Uterus (tissue), 2 donors: ENCODE results near the gene FAM174B.

Source experiments
- POLR2A ChIP-seq, 2 donors: fragments of 450-650 bp; IDR thresholded peaks; one replicate each; pipeline ENCODE4 v1.6.1; 2016; ENCODE audit warnings: antibody characterized with exemption in 2 of 2, mild to moderate bottlenecking in 1 of 2, moderate library complexity in 1 of 2
- TF ChIP-seq, protein P1 (sequence below), 4 experiments: fragments of 200-600 bp in 2 of 4; fragments of 450-650 bp in 2 of 4; sonication (generic) in 2 of 4; IDR thresholded peaks; one replicate each; pipeline ENCODE4 v1.5.1; 2016 to 2019; ENCODE audit warnings: antibody characterized with exemption in 4 of 4, mild to moderate bottlenecking in 2 of 4, moderate library complexity in 1 of 4

DNA sequence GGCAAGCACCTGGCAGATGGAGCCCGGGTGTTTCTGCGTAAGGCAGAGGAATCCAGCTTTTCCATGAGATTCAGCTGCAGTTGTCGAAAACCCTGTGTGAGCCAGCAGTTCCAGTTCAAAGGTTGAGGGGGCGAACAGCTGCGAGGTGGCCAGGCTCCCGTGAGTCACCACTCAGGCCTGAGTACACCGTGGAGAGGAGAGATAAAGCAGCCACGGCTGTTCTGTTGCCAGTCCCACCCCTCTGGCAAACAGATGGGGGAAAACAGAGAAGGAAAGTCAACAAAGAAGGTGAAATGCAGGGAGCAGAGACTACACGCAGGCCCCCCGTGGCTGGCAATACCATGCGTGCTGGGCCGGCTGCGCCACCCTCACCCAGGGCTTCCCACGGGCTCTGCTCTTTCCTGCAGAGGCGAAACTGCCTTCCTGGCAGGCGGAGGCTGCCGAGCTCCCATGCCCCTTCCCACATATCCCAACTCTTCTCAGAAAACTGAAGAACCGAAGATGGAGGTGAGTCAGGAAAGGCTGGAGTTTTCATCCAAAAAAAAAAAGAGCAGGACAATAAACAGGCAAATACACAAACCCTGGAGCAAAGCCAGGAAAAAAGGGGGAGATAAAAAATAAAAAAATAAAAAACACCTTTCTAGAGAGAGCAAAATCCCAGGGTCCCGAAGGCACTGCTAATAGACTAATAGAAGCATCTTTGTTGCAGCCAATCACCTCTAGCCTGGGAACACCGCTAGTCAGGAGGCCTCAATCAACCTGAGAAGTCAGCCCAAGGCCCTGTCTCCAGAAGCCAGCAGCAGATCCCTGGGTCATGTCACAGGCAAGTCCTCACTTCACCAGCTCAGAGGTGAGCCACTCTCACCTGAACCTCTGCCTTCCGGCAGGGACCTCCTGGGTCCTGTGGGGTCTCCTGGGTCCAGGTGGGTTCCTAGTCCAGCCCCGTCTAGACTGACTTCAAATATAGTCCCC, 37.7 kb downstream of the FAM174B start:
- TF ChIP-seq, protein P1, sequence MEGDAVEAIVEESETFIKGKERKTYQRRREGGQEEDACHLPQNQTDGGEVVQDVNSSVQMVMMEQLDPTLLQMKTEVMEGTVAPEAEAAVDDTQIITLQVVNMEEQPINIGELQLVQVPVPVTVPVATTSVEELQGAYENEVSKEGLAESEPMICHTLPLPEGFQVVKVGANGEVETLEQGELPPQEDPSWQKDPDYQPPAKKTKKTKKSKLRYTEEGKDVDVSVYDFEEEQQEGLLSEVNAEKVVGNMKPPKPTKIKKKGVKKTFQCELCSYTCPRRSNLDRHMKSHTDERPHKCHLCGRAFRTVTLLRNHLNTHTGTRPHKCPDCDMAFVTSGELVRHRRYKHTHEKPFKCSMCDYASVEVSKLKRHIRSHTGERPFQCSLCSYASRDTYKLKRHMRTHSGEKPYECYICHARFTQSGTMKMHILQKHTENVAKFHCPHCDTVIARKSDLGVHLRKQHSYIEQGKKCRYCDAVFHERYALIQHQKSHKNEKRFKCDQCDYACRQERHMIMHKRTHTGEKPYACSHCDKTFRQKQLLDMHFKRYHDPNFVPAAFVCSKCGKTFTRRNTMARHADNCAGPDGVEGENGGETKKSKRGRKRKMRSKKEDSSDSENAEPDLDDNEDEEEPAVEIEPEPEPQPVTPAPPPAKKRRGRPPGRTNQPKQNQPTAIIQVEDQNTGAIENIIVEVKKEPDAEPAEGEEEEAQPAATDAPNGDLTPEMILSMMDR (IDR thresholded peaks at IDR 0.05): no peak
- no peak for TF ChIP-seq POLR2A (IDR thresholded peaks at IDR 0.05)
